Esophagus squamous epithelium (tissue), 5 donors: ENCODE measurements around the gene FUT3. TPM values are rescaled to one million over a fixed set of nuclear protein-coding genes. Genes with fewer than 3 reads are reported as not detected.

Experiments
- DNase-seq: peaks from one replicate; lab custom pipeline; 2025; lab: John Stamatoyannopoulos, UW
- H3K27ac ChIP-seq, 4 donors: fragments of 200-600 bp; sonication (generic); one replicate each; pipeline ENCODE4 v1.5.1; 2016 to 2019; ENCODE audit warnings: mild to moderate bottlenecking in 1 of 4
- H3K27me3 ChIP-seq, 4 donors: fragments of 200-600 bp; sonication (generic); 1 replicate in 3 of 4; 2 replicates in 1 of 4; pipeline versions ENCODE4 v1.5.1 to v1.6.0; 2017 to 2021; ENCODE audit warnings: antibody characterized with exemption in 1 of 4
- H3K36me3 ChIP-seq, 3 donors: fragments of 200-600 bp; sonication (generic); one replicate each; pipeline ENCODE4 v1.5.1; 2016 to 2019
- H3K4me1 ChIP-seq, 3 donors: fragments of 200-600 bp; sonication (generic); one replicate each; pipeline ENCODE4 v1.5.1; 2017 to 2019
- H3K4me3 ChIP-seq, 4 donors: fragments of 200-600 bp; sonication (generic); 1 replicate in 3 of 4; 2 replicates in 1 of 4; pipeline ENCODE4 v1.5.1; 2016 to 2019; ENCODE audit warnings: mild to moderate bottlenecking in 2 of 4, moderate library complexity in 1 of 4
- H3K9me3 ChIP-seq, 3 donors: fragments of 200-600 bp; sonication (generic); one replicate each; pipeline ENCODE4 v1.5.1; 2016 to 2019
- CTCF ChIP-seq, 6 experiments: fragments of 450-650 bp in 4 of 6; fragments of 200-600 bp in 2 of 6; sonication (generic) in 2 of 6; IDR thresholded peaks; one replicate each; pipeline ENCODE4 v1.5.1; 2016 to 2019; ENCODE audit warnings: antibody characterized with exemption in 6 of 6, mild to moderate bottlenecking in 4 of 6, moderate library complexity in 4 of 6
- POLR2A ChIP-seq, 4 donors: fragments of 450-650 bp; IDR thresholded peaks; one replicate each; pipeline ENCODE4 v1.6.1; 2017; ENCODE audit warnings: antibody characterized with exemption in 4 of 4, mild to moderate bottlenecking in 4 of 4, moderate library complexity in 3 of 4
- WGBS, 2 donors: methylation state at CpG; one replicate each; pipeline ENCODE4 v1.1.5; 2018; 5-methylcytosine and 5-hydroxymethylcytosine counted together
- intact Hi-C: fragments of 100-400 bp; cut with DNase I; formaldehyde crosslinking; loops from one replicate; pipeline ENCODE4 v1.15.0; 2022
- total RNA-seq, 4 donors: library from RNA; depleted of rRNA; stranded (reverse); fragments of >200 nt; gene quantifications; one replicate each; pipeline ENCODE4 v1.1.0, GENCODE V29; 2016
- donor health status: DM: yes; HTN: yes; CAD: no.

The FUT3 gene
- total RNA-seq, 4 donors from 2014 or later = 51.7 to 145 (median 84.8) TPM

- Histone ChIP-seq H3K4me1 (peaks cover 12 to 90% (median 13%) of the 10 kb centered on the region in 3 donors), H3K27me3 (peaks cover 0 to 14% (median 0%) of the 10 kb centered on the region in 4 donors), H3K9me3 (no peaks in the 10 kb centered on the region), H3K27ac (no peak overlapping the region), H3K4me3 (no peak overlapping the region), H3K36me3 (peaks cover 11 to 60% (median 12%) of the 10 kb centered on the region in 3 donors)
- 81 to 85% methylated on average over 14 to 24 of the region's 29 CpGs for WGBS, 2 donors
- no peak for DNase-seq
- intact Hi-C loops = no loop called here
- TF ChIP-seq POLR2A (IDR thresholded peaks at IDR 0.05) (no peak), CTCF (IDR thresholded peaks at IDR 0.05) (no peak)
These were observed 45.3 kb upstream of the FUT3 start for GRCh38 chr19:5896365-5897076.

GRCh38 chr19:5895890-5896289, 44.6 kb upstream of the FUT3 start:
- intact Hi-C loops = no loop called here
- H3K4me1 ChIP-seq = peaks cover 12 to 85% (median 13%) of the 10 kb centered on the region in 3 donors
- 75 to 79% methylated on average over 3 to 4 of the region's 8 CpGs for WGBS, 2 donors
- TF ChIP-seq CTCF (IDR thresholded peaks at IDR 0.05) (no peak), POLR2A (IDR thresholded peaks at IDR 0.05) (no peak)
- no peak overlapping the region for H3K4me3 ChIP-seq
- no peak for DNase-seq
- no peak overlapping the region for H3K27ac ChIP-seq
- H3K9me3 ChIP-seq = no peaks in the 10 kb centered on the region
- H3K36me3 ChIP-seq = peaks cover 11 to 54% (median 12%) of the 10 kb centered on the region in 3 donors
- H3K27me3 ChIP-seq = peaks cover 0 to 20% (median 0%) of the 10 kb centered on the region in 4 donors

GRCh38 chr19:5895409-5895808, 44.2 kb upstream of the FUT3 start:
- H3K27me3 ChIP-seq = peaks cover 0 to 23% (median 0%) of the 10 kb centered on the region in 4 donors
- peaks cover 12 to 80% (median 13%) of the 10 kb centered on the region in 3 donors for H3K4me1 ChIP-seq
- DNase-seq = no peak
- WGBS, 2 donors = 46% methylated on average over 4 of the region's 15 CpGs; no CpG with 5 or more reads in 1 of the 2 donors
- no peaks in the 10 kb centered on the region for H3K9me3 ChIP-seq
- H3K27ac ChIP-seq = no peak overlapping the region
- no peak for TF ChIP-seq CTCF (IDR thresholded peaks at IDR 0.05)
- TF ChIP-seq POLR2A (IDR thresholded peaks at IDR 0.05) = no peak
- intact Hi-C loops = no loop called here
- no peak overlapping the region for H3K4me3 ChIP-seq
- peaks cover 11 to 49% (median 12%) of the 10 kb centered on the region in 3 donors for H3K36me3 ChIP-seq

- 20 to 48% methylated on average over 1 to 11 of the region's 28 CpGs for WGBS, 2 donors
- Histone ChIP-seq H3K4me1 (peaks cover 12 to 79% (median 13%) of the 10 kb centered on the region in 3 donors), H3K9me3 (no peaks in the 10 kb centered on the region), H3K4me3 (no peak overlapping the region), H3K36me3 (peaks cover 11 to 43% (median 12%) of the 10 kb centered on the region in 3 donors), H3K27ac (peak overlapping the region in 3 of 4 donors; percentile 14 to 39 (median 14)), H3K27me3 (peaks cover 0 to 23% (median 0%) of the 10 kb centered on the region in 4 donors)
- TF ChIP-seq CTCF (IDR thresholded peaks at IDR 0.05) = no peak
- TF ChIP-seq POLR2A (IDR thresholded peaks at IDR 0.05) = no peak
- intact Hi-C loops = no loop called here
- no peak for DNase-seq
These were observed 43.6 kb upstream of the FUT3 start for GRCh38 chr19:5894704-5895349.
